ENCODE results near the gene SRGN.

Gene SRGN

GRCh38 chr10:69057261-69057950 is 30.5 kb upstream of the SRGN start:
- in situ Hi-C loops (cut with HindIII; ENCODE audit: low pct_ligation_motif_present, low pct_unique_long_range_greater_than_20kb, low sequenced_read_pairs): no loop called here
- no peak for DNase-seq

DNA sequence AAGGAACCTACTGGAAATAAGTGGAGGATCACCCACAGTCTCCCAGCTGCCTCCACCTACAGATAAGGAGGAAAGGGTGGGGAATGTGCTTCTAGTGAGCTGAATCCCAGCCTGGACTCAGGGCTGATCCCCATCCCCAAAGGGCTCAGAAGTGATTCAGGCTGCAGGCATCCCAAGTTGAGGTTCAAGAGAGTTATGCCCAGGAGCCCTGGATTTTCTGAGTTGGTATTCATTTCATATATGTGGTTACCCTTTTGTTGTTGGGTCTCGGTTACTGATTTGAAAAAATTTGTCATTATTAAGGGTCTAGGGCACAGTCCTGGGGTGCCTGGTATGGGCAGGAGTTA is 30.0 kb upstream of the SRGN start:
- in situ Hi-C loops (cut with HindIII; ENCODE audit: low pct_ligation_motif_present, low pct_unique_long_range_greater_than_20kb, low sequenced_read_pairs): no loop called here
- peak; percentile 89 for DNase-seq

DNA sequence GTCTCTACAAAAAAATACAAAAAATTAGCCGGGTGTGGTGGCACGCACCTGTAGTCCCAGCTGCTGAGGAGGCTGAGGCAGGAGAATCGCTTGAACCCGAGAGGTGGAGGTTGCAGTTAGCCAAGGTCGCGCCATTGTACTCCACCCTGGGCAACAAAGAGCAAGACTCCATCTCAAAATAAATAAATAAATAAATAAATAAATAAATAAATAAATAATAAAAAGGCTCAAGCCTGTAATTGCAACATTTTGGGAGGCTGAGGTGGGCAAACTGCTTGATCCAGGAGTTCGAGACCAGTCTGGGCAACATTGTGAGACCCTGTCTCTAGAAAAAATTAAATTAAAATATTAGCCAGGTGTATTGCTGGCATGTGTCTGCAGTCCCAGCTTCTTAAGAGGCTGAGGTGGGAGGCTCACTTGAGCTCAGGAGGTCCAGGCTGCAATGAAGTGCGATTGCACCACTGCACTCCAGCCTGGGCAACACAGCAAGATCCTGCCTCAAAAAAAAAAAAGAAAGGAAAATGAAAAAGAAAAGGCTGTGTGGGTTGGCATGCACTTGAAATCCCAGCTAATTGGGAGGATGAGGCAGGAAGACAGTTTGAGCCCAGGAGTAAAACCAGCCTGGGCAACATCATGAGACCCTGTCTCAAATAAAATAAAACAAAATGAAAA is 27.6 kb upstream of the SRGN start:
- DNase-seq: no peak

GRCh38 chr10:69061305-69062161 is 26.4 kb upstream of the SRGN start:
- in situ Hi-C loops (cut with HindIII; ENCODE audit: low pct_ligation_motif_present, low pct_unique_long_range_greater_than_20kb, low sequenced_read_pairs): no loop called here
- peak; percentile 100 for DNase-seq

More for the DNA sequence above, 27.6 kb upstream of the SRGN start:
- in situ Hi-C loops (cut with HindIII; ENCODE audit: low pct_ligation_motif_present, low pct_unique_long_range_greater_than_20kb, low sequenced_read_pairs): no loop called here

DNA sequence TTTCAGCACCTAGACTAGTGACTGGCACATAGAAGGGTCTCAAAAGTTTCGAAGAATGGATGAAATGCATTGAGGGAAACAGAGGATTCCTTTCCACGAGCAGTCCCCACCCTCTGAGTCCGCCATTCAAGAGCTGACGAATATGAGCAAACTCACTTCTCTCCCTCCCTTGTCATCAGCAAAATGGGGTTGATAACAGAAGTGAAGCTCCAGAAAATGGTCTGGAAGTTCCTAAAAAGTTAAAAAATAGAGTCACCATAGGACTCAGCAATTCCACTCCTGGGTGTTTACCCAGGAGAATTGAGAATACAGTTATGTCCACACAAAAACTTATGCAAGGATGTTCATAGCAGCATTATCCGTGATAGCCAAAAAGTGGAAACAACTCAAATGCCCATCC is 25.0 kb upstream of the SRGN start:
- in situ Hi-C loops (cut with HindIII; ENCODE audit: low pct_ligation_motif_present, low pct_unique_long_range_greater_than_20kb, low sequenced_read_pairs): no loop called here
- no peak for DNase-seq

DNA sequence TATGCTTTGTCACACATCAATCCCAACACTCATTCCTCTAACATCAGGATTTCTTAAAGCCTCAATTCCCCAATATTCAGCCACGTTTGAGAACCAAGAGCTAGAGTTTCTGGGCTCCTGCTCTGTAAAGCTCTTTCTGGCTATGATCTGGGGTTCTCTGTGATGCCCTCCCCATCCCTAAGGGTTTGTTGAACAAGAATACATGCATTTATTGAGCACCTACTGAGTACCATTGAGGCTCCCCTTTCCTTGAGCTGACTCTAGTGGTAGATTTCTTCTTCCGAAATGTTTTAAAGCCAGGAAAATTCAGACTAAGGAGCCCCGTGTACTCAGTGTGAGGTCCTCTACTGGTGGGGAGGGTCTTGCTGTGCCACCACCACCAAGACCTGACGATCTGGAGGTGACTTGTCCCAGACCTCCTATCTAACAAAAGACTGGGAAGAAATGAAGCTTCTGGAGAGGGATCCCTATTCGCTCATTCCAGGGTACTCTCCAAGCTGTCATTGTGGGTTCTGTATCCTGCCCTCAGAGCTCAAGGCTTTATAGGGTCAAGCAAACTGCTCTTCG is 23.1 kb upstream of the SRGN start:
- in situ Hi-C loops (cut with HindIII; ENCODE audit: low pct_ligation_motif_present, low pct_unique_long_range_greater_than_20kb, low sequenced_read_pairs): no loop called here
- no peak for DNase-seq

DNA sequence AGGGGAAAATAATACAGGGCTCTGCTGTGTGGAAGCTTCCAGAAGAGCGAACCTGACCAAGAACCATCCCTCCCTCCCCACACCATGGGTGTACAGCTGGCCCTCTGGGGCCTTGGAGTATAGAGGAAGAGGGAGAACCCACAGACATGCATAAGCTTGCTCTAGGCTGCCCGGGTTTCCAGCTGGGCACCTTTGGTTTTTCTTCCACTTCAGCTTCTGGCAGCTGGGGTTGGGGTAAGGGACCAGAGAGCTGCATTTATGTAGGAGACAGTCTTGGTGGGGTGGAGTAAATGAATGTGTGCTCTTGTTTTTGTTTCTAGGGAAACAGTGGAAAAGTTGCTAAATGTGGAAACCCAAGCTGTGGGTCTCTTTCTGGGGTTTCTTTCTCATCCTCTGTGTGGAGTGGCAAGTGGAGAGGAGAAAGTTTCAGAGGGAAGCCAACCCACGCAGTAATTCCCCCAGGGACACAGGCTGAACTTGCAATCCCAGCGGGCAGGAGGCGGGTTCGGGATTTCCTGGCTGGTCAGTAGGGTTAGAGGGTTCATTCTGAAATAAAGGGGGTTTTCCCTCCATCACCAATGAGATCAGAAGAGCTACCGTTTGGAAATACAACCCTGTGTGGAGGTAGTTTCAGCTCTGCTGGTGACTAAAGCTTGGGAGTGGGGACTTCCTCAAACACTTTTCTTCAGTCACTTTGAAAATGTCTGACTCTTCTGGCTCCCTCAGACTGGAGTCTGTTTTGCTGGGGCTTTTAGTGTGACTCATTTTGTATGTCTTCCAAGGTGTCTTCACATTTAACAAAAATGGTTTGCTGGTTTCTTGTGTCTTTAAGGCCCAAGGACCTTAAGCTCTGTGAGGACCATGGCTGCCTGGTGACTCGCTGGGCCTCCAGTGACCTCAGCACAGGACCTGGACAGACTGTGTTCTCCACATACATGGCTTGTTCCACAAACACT is 22.2 kb upstream of the SRGN start:
- DNase-seq: no peak
- in situ Hi-C loops (cut with HindIII; ENCODE audit: low pct_ligation_motif_present, low pct_unique_long_range_greater_than_20kb, low sequenced_read_pairs): no loop called here

- DNase-seq: no peak
- in situ Hi-C loops (cut with HindIII; ENCODE audit: low pct_ligation_motif_present, low pct_unique_long_range_greater_than_20kb, low sequenced_read_pairs): no loop called here
Observed at GRCh38 chr10:69067189-69067588, 20.7 kb upstream of the SRGN start.

- no peak for DNase-seq
- in situ Hi-C loops (cut with HindIII; ENCODE audit: low pct_ligation_motif_present, low pct_unique_long_range_greater_than_20kb, low sequenced_read_pairs): no loop called here
Observed at GRCh38 chr10:69068549-69068948, 19.4 kb upstream of the SRGN start.

DNA sequence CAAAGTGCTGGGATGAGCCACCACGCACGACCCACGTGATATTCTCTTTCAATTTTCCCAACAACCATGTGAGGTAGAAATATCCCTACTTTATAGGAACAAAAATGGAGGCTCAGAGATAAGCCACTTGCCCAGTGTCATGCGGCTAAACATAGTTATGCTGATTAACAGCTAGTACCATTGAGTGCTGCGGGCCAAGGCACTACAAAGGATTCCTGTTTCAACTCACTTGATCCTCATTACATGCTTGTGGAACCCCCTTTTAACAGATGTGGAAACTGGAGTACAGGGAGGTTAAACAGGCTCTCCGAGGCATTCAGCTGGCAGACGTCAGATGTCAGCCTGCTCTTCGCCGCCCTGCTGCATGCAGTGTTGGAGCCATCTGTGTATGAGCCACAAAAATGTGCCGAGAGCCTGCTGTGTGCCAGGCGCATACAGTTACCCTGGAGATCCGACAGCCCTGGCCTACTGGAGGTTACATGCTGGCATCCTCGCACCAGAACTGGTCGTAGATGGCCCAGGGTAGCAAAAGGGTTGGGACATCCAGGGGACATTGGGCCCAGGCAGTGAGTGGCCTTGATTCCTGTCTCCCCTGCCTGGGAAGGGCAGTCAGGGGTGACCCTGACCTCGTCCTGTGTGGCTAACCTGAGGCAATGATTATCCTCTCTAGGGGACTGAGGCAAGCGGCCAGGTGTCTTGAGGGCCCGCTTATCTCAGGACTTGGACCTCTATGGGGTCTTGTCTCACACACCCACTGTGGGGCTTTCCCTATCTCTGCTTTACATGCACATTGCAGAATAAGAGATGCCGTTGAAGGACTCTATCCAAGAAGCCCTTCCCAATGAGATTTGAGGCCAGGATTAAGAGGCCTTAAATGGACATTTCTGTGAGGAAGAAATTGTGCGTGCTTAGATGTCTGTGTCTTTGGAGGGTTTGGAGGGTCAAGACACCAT is 18.5 kb upstream of the SRGN start:
- no peak for DNase-seq
- in situ Hi-C loops (cut with HindIII; ENCODE audit: low pct_ligation_motif_present, low pct_unique_long_range_greater_than_20kb, low sequenced_read_pairs): no loop called here

DNA sequence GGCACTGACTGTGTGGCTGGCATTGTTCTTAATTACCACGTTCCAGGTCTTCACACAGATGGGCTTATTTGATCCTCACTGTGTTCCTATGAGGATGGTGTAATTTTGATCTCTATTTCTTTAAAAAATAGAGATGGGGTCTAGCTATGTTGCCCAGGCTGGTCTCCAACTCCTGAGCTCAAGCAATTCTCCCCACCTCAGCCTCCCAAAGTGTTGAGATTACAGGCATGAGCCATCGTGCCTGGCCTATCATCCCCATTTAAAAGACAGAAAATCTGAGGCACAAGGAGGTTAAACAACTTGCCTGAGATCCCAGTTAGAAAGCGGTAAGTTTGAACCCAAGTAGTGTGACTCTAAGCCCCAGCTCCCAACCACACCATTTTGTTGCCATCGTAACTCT is 17.0 kb upstream of the SRGN start:
- in situ Hi-C loops (cut with HindIII; ENCODE audit: low pct_ligation_motif_present, low pct_unique_long_range_greater_than_20kb, low sequenced_read_pairs): no loop called here
- DNase-seq: no peak

DNA sequence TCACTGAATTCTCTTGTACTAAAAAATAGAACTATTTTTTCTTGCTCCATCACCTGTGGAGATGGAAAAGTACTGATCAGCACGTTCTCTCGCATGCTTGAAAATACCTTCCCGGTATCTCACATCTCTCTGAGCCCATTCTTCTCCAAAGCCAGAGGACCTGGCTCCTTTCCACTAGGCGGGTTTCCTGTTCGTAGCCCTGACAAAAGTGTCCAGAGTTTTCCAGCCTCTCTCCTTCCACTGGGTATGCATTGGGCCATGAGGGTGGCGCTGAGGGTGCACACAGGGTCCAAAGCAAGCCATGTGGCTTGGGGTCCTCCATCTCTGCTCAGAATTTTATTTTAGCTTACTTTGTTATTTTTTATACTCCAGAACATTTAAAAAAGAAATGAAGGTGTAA is 16.3 kb upstream of the SRGN start:
- in situ Hi-C loops (cut with HindIII; ENCODE audit: low pct_ligation_motif_present, low pct_unique_long_range_greater_than_20kb, low sequenced_read_pairs): no loop called here
- DNase-seq: no peak

DNA sequence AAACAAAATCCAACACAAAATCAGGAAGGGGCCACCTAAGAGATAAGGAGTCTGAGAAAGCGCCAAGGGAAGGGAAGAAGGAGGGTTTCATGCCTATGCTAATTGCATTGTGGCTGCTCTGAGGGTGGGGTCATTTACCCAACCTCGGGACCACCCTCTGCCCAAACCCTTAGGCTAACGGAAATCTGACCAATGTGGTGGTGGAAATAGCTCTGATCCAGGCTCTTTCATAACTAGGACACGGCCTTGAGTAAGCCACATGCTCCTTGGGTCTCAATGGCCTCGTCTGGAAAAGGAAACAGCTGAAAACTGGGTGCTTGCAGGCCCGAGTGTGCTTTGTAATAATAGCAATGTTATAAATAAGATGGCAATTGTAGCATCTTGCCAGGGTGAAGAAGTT is 14.9 kb upstream of the SRGN start:
- DNase-seq: no peak
- in situ Hi-C loops (cut with HindIII; ENCODE audit: low pct_ligation_motif_present, low pct_unique_long_range_greater_than_20kb, low sequenced_read_pairs): no loop called here

DNA sequence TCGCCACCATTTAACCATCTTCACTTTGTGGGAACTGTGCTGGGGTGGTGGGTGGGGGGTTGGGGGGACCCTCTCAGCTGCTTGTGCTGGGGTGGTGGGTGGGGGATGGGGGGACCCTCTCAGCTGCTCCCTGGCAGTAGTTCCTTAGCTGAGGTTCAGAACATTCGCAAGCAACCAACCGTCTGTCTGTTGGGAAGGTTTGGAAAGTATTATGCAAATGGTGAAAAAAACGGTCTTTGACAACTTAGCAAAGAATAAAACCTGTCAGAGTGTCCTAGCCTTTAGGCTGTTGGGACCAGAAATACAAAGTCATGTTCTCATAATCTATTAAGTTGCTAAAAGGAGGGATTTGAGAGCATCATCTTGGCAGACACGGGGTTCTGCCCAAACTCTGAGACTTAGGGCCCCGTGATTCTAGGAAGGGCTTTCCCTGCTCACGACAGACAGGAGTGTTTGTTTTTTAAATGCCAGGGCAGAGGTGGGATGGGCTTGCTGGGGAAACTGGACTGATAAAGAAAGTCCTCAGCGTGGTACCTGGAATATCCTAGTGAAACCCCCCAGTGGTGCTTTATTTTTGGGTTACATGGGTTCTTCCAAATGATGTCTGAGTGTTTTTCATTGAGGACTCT is 14.1 kb upstream of the SRGN start:
- in situ Hi-C loops (cut with HindIII; ENCODE audit: low pct_ligation_motif_present, low pct_unique_long_range_greater_than_20kb, low sequenced_read_pairs): no loop called here
- DNase-seq: no peak

- no peak for DNase-seq
- in situ Hi-C loops (cut with HindIII; ENCODE audit: low pct_ligation_motif_present, low pct_unique_long_range_greater_than_20kb, low sequenced_read_pairs): no loop called here
Observed at GRCh38 chr10:69074532-69074931, 13.4 kb upstream of the SRGN start.

- in situ Hi-C loops (cut with HindIII; ENCODE audit: low pct_ligation_motif_present, low pct_unique_long_range_greater_than_20kb, low sequenced_read_pairs): no loop called here
- no peak for DNase-seq
Observed at GRCh38 chr10:69075431-69075830, 12.5 kb upstream of the SRGN start.

DNA sequence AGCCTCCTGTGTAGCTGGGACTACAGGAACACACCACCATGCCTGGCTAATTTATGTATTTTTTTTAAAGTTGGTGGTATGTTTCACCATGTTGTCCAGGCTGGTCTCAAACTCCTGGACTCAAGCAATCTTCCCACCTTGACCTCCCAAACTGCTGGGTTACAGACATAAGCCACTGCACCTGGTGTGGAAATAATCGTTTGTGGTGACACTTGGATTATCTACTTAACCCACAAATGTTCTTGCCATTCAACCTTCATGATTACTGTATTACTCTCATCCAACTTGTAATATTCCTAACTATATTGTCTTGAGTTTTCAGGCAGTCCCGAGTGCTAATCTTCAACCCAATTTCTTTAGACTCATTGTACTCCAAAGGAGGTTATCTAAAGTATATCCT is 9.6 kb upstream of the SRGN start:
- in situ Hi-C loops (cut with HindIII; ENCODE audit: low pct_ligation_motif_present, low pct_unique_long_range_greater_than_20kb, low sequenced_read_pairs): no loop called here
- DNase-seq: no peak
